HG02759 (cell line): Measurements from ENCODE around the gene FRMD4A.

ENCODE experiments used
- ATAC-seq: cut with Tn5 transposase; IDR thresholded peaks from one replicate; pipeline ENCODE4 v1.9.1; 2021; ENCODE audit warnings: mild to moderate bottlenecking, moderate library complexity; ENCODE audit not compliant: unreplicated experiment

Gene FRMD4A

DNA sequence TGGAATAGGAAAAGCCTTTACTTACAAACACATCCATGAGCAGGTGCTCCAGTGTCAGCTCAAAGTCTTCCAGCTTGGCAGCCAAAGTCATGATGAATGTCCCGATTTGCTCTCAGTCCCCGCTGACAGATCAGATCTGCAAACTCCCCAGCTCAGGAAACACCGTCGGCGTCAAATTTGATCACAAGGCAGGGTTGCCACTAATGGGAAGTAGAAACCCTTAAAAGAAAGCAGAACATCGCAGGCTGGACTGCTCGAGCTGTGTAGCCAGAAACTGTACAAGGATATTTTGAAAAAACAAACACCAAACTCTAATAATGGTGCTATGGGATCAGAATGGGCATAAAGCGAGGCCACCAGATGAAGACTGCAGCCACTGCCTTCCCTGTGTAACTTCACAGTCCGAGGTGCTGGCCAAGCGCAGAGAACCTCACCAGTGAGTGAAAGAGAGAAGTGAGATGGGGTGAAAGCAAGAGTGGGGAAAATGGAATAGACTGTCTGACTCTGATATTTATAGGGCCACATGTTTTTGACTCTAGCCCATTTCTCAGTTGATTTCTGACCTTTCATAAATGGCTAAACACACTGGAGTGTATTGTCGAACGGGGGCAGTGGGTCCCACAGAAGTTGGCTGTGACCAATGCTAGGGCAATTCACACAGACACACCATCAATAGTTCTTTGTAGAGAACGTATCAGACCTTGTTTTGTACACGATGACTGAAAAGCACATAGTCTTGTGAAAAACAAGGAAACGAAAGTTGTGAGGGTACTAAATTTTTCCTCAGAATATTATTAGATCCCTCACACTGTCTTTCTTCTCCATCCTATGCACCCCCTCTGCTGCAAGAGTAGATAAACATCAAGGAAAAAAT lies 306.2 kb downstream of the FRMD4A start:
- no peak for ATAC-seq

DNA sequence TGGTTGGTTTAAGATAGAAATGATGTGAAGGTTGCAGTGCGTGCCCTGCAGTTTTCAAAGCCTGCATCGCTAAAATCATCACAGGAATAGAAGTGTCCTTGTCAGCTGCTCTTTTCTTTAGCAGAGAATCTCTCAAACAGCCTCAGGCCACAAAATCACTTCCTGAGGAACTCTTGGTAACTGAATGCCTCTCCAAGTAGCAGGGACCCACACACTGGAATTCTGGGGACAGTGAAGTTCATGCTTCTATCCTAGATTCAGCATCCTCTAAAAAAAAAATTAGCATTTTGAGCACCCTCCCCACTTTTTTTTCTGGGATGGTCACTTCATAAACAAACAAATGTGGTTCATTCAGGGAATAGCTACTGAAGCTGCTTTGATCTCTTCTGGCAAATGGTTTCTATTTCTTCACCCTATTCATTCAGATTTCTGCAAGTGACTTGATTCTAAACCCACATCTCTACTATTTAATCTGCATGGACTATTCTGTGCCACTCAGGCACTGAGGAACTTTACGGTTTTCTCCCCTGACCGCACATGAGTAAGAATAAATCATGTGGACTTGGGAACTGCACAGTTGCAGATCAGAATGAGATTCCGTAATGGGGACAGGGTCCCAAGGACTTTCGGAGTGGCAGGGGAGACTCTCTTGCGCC lies 306.9 kb downstream of the FRMD4A start:
- ATAC-seq, result no peak

DNA sequence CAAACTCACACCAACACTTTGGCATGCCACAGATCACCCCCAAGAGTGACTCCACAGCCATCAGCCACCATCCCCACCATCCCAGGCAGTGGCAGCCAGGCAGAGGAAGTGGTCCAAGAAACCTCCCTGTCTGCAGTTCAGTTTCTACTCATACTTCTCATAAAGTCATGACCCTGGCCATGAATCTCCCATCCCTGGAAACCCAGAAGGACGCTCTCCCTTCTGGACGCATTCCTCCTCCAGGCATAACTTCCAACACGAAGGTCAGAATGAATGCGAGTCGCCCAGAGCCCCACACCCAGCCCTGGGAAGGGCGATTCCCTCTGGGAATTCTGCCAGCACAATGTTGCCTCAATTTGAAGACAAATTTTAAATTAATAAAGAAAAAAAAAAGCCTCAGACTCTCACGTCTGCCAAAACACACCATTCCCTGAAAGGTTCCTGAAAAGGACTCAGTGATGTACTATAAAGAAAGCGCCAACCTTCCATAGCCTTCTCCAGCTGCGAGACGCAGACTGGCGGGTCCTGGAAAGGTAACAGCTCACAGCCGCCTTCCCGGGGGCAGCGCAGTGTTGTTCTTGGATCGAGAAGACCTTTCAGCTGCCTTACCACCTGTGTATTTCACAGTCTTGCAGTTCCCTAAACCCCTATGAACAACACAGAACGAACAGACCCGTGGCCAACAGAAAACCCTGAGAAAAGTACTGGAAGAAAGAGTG lies 307.6 kb downstream of the FRMD4A start:
- no peak for ATAC-seq

DNA sequence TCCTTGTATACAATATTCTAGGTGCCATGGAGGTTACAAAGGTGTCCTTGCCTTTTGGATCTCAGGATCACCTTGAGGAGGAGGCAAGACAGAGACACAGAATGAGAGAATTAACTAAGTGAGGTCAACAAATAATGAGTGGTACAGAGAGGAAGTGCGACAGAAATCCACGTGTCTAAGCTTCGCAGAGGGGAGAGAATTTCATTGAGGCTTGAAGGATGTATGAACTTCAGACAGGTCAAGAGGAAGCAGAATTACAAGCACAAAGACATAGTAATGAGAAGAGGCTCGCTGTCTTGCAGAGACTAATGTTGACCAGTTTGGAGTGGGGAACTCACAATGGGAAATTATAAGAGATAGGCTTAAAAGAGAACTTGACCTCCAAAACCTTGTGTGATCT lies 308.7 kb downstream of the FRMD4A start:
- no peak for ATAC-seq

DNA sequence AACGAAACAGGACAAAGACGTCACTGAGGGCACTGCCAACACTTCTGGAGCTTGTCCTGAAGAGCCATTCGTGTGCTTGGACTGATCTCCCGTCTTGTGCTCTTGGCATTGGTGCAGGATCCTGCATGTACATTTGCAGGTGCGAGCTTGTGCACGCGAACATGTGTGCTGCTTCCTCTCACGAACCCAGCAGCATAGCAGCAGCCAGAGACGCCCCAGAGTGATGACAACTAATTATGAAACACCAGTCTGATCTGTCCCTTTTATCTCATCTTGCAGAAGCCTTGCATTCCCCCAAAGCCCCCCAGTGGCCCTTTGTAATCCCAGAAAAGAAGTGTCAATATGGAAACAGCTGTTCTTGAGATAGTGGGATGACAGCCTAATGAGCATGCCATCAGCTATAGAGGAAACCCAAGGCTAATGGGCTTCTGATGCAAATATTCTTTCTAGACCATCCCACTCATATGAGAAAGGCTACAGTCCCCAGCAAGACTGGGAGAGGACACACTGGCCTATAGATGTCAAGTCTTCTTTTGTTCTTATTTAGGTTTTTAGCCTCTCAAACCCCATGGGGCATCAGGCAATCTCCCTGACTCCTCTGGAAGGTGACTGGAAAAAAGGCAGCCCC lies 310.6 kb downstream of the FRMD4A start:
- no peak for ATAC-seq

DNA sequence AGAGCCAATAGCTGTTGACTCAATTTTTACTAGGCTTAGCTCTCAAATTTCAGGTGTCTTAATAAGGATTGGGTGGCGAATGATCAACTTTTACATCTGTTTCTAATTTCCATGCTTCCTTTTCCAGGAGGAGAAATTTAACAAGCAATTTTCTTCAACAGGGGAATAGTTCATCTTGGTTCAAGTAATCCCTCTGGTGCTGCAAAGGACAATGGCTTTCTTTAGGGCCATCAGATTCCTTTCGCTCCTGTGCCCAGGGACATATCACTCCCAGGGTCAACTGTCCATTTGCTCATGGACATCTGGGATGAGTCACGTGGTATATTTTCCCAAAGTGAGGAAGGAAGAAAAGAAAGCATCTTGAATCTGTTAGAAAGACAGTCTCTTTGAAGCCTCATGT lies 313.3 kb downstream of the FRMD4A start:
- ATAC-seq, result no peak

DNA sequence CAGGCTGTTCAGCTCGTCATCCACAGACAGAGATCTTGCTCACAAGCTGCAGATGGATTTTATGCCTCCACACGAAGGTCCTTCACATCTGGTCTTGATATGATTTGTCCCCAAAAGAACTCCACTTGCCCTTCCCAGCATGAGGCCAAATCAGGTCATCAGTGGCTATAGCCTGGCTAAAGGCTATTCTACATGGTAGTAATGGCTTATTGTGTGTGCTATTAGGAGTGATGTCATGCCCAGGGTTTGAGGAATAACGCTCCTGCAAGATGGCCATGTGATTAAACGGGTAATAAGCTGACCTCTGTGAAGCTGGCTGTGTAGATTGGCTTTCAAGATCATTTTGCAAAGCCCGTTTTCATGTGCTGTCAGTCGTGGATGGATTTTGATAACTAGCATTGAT lies 313.8 kb downstream of the FRMD4A start:
- no peak for ATAC-seq

DNA sequence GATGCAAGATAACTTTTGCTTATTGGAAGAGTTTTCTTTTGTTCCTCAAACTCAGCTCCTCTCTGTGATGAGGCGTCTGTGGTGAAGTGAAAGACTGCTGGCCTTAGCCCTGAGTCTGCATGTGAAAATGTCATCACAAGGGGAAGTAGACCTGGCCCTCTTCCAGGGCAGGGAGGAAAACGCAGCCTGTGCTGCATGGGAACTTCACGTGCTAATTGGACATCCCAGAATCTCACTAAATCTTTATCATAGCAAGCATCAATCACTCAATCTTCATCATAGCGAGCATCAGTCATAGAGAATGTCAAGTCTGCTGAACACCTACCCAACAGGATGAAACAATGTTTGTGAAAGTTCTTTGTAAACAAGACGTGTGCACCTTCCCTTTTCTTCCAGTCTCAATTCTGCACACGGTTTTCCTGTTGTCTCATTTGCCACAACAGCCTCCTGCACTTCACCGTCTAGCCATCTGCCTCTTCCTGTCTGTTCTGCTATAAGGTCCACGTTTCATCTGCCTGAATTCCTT lies 314.6 kb downstream of the FRMD4A start:
- no peak for ATAC-seq

DNA sequence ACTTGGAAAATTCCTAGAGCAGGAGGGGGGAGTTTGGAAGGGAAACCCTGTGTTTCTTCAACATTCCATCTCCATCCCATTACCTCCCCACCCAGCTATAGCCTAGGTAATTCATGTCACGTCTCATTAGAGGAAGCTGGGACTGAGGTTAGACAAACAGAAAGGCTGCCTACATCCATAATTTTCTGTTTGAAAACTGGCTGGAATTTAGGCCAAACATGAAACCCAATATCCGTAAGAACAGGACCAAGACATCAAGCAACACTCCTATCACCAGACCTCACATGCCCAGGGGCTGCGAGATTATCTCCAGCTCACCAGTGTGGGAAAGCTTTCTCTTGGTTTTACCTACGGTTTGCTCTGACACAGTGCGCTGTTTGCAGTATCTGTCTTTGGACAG lies 316.3 kb downstream of the FRMD4A start:
- ATAC-seq, result no peak

DNA sequence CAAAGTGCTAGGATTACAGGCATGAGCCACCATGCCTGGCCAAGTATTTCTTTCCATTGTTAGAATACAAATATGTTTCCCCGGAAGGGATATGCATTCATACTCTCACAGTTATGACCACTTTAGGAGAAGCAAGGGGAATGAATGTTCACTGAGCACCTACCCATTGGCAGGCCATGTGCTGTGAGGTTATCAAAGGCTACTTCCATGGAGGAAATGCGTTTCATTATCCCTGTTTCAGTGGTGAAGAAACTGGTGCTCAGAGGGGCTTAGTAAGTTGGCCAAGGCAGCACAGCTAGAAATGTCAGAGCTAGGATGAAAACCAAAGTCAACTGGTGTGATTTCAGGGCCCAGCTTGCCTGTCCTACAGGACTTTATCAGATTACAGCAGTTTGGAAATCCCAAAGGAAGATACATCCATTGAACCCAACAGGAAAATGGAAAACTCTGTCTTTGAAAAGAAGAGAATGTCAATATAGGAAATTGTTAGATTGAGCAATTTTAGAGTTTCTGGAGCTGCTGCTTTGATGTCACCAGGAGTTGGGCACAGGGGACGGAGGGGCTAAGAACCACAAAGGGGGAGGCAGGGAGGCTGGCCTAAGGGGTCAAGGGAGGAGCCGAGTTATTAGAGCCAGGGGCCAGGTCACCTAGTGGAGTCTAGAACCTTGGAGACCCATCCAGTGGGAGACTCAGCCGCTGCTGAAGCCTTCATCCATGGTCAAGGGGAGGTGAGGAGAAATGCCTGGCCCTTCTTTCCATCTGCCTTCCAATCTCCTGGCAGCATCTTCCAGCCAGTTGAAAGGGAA lies 319.8 kb downstream of the FRMD4A start:
- no peak for ATAC-seq

DNA sequence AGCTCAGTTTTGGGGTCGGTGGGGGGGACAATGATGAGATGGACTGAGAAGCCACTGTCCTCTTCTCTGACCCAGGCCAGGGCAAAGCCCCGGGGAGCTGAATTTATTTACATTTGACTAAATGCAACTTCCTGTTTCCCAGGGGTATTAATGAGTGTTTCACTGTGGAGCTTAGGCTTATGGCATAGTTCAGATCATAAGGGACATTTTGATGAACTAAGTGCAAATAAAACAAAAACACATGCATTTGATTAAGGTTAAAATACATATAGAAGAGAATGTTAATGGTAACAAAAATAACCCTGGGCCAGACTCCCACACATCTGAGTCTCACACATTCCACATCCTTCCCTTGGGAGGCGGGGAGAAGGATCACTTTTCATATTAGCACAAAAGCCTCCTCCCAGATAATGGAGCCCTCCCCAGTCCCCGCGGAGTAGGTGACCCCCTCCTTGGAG lies 320.6 kb downstream of the FRMD4A start:
- ATAC-seq, result peak; percentile 25

DNA sequence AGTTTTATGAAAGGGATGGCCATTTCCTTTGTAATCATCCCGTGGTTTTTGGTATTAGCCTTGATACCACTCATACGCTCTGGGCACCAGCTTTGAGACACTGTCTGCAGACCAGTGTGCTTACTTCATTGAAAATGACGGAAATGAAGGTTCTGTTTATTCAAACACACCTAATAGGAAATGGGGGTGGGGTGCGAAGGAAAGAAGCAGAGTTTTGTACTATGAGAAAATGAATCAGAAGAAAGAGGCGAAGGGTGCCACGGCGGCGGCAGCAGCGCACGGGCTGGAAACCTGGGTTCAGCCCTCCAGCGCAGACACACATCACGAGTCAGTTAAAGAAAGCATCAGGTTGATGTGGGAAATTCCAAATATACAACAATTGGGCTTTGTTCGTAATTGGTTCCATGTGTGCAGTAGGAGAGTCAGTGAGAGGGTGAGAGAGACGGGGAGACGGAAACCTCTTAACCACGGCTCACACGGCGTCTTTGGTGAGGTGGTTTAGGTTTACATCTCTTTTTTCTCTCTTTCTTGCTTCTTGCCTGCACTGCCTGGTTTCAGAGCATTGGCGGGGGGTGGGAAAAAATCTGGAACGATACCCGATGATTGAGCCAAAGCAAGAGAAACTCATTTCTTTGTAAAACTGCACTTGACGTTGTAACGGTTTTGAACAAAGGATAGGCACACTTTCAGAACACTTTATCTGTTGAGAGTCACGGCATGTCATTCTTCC lies 321.2 kb downstream of the FRMD4A start:
- ATAC-seq, result peak; percentile 59

DNA sequence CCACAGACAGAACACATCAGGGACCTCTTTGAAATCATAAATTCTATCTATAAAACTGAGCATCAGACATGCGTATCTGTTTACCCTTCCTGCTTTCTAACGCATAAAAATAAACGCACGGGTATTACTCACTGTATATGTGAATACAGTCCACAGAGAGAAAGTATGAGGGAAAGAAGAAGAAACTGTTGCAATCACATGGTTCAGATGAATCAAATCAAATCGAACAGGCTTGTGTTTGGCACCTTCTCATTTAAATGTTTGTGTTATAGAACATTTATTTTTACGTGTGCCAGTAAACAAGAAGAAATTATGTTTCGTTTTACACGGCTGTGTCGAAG lies 322.0 kb downstream of the FRMD4A start:
- no peak for ATAC-seq

DNA sequence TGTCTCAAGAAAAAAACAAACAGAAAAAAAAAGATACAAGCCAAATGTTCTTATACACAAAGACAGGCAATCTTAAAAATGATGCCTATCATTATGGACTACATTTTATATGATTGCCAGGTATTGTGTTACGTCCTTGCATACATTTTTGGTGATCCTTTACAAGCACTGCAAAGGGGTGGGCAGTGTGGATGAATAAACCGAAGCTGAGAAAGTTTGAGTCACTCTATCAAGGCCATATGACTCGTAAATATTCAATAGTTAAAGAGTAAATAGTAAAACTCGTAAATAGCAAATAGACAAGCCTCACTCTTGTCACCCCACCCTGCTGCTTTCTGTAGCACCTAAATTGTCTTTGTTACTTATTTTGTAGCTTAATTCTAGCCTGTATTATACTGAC lies 326.2 kb downstream of the FRMD4A start:
- no peak for ATAC-seq

DNA sequence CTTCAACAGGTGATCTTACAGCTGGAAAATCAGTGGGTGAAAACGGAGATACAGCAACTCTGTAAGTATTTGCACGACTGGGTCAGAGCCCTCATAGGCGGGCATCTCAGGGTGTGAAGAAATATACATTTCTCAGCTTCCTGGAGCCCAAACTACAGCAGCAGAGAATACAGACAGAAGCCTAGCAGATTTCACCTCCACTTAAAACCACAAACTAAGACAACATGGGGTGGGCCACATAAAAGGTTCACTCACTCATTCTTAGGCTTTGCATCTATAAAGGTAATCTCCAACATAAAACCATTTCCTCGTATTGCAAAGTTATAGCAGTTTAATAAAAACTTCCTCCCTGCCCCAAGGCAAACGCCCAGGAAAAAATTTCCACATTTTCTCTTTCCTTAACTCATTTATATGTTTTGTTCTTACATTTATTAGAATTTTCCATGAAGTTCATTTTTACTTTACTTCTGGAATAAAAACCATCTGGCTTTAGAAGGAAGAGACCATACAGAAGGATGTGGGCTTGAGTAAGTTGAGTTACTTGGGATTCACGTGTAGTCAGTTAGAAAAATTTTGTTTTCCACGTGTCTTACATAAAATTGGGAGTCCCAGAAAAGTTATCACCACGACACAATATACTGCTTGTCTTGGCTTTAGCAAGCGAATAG lies 327.1 kb downstream of the FRMD4A start:
- no peak for ATAC-seq

DNA sequence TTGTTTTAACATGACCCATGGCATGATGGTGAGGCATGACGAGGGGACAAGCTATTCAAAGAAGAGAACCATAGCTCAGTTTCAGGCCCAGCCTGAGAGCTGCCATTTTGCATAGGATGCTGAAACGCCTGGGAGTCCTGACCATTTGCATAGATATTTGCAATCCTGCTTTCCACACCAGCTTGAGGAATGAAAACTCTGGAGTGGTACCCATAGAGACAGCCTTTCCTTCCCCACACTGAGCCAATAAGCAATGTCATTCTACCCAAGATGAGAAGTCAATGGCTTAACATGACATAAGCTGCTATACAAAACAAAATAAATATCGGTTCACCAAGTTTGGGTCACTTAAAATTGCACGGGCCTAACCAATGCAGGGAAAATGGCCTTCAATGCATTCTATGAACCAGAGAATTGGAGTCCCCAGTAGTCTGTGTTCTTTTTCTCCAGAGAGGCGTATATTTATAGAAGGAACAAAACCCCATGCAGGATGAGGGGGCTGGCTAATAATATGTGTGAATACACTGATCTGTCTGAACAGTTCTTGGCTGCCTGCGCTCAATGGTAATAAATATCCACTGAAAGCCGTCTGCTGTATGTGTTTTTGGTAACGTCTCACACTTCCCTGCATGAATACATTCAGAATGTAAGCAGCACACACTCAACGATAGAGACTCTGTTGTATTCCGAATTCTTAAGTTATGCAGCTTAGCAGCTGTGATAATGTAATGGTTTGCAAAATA lies 329.3 kb downstream of the FRMD4A start:
- no peak for ATAC-seq

DNA sequence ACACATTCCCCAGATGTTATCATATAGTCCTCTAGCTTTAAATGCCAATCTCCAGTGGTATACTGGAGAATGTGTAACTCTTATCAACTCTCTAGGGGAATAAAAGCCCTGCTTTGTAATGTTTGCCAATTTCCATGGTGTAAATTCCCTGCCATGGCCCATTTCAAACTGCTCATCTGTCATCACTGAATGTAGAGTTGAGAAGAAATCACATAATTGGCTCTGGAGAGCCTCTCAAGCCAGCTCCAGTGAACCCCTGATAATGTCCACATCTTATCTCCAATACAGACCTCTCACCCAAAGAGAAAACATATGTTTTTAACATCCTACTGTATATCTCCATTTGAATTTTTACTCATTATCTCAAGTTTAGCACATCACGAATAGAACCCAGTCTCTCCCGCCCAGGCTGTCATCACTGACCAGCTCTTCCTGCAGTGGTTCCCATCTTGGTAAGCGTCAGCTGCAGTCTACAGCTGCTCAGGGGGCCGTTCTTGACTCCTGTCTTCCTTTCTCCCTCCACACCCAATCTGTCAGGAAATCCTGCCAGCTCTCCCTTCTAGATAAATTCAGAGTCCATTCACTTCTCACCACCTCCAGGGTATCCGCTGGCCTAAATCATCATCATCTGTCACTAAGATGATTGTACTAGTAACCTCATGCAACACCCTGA lies 332.4 kb downstream of the FRMD4A start:
- no peak for ATAC-seq

DNA sequence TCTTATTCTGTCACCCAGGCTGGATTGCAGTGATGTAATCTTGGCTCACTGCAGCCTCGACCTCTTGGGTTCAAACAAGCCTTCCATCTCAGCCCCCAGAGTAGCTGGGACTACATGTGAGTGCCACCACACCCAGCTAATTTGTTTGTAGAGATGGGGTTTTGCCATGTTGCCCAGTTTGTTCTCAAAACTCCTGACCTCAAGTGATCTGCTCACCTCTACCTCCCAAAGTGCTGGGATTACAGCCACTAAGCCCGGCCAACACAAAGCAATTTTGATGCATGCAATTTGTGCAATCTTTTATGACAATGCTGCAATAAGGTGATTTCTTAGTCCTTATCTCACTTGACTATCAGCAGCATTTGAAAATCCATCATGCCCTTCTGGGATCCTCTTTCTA lies 333.1 kb downstream of the FRMD4A start:
- no peak for ATAC-seq
